COLO668 (cell line): ENCODE measurements around the gene SUSD2.
A peak's percentile ranks its signal among the peaks of the same experiment; 100 is the strongest.
"Not testable (repeated sequence)": the region's sequence is repeated elsewhere in the genome, so short reads cannot be mapped to it uniquely, and the experiment has no call there.

Source experiments
- DNase-seq: peaks from one replicate; lab custom pipeline; 2025; ENCODE audit not compliant: unreplicated experiment; lab: John Stamatoyannopoulos, UW

Gene SUSD2

DNA sequence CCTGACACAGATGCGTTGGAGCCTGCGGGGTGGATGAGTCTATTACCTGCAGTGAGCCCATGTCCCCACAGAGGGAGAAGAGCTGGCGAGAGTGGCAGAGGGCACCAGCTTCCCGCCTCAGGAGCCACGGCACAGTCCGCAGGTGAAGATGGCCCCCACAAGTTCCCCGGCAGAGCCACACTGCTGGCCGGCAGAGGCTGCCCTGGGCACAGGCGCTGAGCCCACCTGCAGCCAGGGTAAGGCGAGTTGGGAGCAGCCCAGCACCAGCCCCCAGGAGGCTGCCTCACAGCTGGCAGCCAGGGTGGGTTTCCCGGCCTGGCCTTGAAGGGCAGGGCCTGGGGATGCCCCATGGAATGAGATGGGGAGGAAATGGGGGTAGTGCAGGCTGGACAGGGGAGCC lies 5.2 kb upstream of the SUSD2 start:
- no peak for DNase-seq

DNA sequence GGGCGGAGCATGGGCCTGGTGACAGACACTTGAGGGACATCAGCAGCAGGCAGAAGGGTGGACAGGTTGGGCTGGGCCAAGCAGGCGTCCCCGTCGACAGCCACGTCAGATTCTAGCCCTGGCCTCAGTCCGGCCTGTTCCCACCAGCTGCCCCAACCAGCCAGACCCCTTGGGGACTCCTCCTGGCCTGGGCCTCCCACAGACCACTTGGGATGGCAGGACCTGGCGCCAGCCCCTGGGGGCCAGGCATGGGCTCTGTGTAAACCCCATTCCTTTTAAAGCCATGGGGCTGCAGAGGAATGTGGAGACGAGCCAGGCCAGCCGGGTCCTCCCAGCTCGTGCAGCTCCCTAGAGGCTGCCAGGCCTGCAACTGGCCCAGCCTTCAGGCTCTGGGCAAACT lies 4.7 kb upstream of the SUSD2 start:
- no peak for DNase-seq

DNA sequence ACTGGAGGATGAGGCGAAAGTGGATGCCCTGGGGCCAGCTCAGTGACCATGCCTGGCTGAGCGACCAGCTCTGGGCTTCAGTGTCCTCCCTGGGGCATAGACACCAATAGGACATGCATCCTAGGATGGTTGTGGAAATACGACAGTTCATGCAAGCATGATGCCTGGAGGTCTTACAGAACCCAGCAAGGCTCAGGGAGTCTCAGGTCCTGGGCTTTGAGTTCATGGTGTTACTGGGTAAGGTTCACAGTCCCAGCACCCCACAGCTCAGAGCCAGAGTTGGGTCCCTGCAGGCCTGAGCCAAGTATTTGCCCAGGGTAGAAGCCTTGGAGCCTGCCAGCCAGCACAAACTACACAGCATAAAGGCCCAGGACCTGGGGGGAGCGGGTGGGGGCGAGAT lies 4.2 kb upstream of the SUSD2 start:
- no peak for DNase-seq

DNA sequence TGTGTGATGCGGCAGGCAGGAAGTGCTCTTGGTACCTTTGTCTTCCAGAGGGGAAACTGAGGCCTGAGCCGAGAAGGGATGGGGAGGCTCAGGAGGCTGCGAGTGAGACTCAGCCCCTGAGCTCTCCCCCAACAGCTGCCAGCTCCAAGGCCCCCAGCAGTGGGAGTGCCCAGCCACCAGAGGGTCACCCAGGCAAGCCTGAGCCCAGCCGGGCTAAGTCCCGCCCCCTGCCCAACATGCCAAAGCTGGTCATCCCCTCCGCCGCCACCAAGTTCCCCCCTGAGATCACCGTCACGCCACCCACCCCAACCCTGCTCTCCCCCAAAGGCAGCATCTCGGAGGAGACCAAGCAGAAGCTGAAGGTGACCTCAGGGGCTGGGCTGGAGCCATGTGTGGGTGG lies 3.8 kb upstream of the SUSD2 start:
- DNase-seq = no peak

DNA sequence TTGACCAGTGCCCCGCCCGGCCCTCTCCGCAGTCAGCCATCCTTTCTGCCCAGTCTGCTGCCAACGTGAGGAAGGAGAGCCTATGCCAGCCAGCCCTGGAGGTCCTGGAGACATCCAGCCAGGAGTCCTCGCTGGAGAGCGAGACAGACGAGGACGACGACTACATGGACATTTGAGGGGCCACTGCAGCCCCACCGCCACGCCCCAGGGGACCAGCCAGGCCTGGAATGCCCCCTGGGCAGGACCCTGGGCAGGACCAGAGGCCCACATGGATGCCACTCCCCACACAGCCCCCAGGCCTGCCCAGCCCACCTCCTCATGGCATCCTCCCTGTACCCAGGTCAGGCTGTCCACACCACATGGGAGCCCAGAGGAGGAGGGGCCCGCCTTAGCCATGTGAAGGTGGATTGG lies 3.3 kb upstream of the SUSD2 start:
- no peak for DNase-seq

DNA sequence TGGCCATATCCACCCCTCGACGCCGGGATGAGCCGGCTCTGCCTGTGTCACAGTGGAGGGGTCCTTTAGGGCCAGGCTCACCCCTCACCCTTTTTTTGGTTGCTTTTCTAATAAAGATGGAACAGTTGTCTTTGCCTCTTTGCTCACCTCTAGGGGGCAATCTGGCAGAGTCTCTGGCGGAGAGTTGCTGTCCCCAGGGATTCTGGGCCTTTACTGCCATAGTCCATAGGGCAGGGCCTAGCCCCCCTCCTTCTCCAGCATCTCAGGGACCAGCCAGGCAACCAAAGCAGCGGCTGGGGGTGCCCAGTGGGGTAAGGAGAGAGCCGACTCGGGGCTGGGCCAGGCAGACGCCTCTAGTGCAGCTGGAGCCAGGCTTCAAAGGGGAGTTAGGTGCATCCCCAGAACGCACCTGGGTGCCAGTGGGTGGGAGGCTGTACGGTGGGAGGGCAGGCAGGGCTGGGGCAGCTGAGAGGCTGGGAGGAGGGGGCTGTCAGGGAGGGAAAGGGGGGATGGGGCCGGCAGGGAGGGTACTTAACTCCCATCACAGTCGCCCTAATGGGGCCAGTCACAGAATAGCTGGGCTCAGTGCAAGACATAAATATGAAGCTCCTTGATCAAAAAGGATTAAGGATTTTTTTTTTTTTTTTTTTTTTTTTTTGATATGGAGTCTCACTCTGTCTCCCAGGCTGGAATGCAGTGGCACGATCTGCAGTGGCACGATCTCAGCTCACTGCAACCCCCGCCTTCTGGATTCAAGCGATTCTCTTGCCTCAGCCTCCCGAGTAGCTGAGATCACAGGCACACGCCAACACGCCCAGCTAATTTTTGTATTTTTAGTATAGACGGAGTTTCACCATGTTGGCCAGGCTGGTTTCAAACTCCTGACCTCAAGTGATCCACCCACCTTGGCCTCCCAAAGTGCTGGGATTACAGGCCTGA lies 2.5 kb upstream of the SUSD2 start:
- DNase-seq = no peak

DNA sequence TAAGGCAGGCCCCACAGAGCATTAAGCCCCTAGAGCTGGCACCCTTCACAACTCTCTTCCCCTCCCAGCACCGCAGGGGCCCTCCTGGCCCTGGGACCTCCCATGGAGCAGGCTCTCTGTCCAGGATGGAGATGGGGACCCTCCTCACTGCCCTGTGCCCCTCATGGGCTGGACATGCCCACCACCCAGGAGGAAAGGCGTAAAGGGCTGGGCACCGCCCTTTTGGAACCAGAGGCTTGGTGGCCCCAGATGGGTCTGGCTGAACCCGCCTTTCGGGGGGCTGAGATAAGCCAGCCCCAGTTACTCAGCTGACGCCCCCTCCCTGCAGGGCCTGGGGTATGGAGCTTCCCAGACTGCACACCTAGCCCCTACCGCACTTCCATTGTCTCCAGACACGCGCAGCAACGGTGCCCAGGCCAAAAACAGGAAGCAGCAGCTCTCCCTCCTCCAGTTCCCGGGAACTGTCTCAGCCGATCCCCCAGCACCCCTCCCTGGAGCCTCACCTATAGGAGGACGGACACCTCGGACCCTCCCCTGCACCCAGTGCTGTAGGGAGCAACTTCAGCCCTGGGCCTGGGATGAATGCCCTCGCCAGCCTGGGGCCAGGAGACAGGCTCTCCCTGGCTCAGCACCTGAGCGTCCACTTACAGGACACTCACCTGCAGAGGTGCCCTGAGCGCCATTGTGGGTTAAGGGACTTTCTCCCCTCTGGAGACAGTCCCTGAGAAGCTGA lies 1.6 kb upstream of the SUSD2 start:
- no peak for DNase-seq

DNA sequence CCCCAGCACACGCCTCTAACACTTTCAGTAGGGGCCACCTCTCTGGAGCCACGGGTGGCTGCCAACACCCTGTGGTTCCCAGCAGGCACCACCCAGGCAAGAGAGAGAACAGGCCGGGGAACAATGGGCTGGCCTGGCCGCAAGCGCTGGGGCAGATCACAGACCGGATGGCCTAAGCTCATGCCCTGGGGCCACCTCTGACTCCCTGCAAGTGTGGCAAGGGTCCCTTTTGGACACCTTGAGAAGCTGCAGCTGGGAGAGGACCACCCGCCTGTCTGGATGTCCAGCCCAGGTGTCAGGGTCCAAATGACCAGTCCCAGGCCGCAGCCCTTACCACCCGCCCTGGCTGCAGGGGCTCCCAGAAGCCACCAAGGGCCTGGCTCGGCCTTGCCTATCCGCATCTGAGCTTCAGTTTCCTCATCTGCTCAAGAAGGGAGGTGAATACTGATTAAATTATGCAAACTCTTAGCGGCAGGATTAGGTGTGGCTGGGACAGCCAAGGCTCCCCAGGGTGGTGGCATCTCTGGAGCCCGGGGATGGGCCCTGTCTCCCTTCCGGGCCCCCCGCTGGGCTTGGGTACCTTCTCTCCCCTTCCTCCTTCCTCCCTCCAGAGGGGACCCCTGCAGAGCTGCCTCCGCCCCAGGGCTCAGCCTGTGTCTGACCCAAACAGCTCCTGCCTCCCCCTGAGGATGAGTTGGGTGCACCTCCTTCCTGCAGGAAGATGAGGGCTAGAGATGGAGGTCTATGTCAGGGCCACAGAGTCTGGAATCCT lies 785 bp upstream of the SUSD2 start:
- no peak for DNase-seq

DNA sequence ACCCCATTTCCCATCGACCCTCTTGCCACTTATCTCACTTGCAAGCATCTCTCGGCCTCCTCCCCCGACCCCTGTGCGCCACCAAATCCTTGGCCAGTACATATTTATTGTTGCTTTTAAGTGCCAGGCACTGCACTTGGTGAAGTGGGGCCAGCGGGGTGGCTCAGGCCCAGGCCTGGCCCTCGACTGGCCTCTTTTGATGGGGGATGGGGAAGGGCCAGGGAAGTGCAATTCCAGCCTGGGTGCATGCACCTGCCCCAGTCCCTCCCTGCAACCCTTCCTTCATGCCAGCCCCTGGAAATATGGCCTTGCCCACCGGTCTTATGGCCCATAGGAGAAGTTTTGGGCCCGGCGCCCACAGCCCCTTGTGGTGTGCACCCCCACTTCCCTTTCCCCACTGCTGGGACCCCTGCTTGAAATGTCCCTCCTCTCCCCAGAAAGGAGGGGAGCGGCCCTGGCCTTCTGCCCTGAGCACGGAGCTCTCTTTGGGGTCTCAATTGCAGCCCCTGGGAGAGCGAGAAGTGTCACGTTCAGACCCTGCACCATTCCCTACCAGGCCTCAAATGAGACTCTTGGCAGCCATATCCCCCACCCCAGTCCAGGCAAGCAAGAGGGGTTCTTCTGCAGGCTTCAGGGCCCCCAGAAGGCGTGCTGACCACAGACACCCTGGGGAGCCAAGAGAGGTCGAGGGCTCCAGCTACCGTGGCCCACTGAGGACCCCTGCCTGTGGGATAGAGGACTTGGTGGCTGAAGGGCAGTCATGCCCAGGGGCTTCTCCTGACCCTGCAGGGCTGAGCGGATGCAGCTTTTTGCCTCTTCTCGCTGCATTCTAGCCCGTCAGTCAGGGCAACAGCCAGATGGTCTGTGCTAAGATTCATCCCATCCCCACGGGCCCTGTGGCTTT lies 961 bp downstream of the SUSD2 start:
- no peak for DNase-seq

DNA sequence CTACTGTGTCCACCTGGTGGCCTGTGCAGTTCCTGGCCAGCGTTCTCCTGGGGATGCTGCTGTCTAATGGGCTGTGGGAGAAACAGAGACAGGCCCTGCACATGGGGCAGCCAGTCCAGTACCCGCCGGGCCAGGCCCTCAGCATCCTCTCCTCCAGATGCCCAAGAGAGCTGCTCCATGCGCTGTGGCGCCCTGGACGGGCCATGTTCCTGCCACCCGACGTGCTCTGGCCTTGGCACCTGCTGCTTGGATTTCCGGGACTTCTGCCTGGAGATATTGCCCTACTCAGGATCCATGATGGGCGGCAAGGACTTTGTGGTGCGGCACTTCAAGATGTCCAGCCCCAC lies 1.6 kb downstream of the SUSD2 start:
- not testable (repeated sequence) for DNase-seq

DNA sequence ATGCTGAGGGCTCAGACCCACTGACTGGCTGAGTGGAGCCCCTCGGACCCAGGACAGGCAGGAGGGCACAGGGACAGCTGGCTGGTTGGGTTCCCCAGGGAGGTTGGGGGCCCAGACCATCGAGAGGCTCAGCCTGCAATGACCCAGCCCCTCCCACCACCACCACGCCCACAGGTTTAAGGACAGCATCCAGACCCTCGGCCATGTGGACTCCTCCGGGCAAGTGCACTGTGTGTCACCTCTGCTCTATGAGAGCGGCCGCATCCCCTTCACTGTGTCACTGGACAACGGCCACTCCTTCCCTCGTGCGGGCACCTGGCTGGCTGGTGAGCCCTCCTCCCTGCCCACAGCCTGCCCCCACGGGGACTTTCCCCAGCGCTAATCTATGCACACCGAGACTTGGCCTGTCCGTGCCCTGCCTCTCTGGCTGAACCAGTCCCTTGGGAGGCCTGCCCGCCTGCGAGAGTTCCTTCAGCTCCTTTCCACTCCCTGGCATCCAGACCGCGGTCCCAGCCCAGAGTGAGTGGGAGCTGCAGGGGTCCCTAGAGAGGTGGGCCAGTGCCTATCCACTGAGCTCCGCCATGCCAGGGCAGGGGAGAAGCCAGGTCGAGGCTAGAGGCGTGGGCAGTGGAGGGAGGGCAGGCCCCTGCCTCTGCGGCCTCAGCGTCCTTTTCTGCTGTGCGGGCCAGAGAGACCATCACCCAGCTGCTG lies 2.2 kb downstream of the SUSD2 start:
- DNase-seq = peak; percentile 13

DNA sequence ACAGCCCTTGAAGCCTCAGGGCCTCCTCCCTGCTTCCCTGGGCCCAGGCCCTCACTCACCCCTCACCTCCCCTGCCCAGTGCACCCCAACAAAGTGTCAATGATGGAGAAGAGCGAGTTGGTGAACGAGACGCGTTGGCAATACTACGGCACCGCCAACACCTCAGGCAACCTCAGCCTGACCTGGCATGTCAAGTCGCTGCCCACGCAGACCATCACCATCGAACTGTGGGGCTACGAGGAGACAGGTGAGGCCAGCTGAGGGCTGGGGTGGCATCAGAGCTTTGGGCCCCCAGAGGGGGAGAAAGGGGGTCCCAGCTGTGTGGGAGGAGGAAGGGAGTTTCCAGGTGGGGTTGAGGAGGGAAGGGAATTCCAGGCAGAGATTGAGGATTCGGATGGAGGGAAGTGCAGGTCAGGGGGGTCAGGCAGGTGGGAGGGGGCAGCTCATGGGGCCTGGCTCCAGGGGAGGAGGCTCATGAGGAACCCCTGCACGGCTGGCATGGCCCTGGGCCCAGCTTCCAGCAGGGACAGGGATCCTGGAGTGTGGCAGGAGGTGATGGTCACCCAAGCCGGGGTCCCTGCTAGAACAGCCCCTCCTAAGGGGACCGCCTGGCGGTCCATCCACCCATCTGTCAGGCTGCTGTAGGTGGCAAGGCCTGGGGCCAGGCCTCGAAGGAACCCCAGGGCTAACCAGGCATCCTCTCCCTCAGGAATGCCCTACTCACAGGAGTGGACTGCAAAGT lies 2.9 kb downstream of the SUSD2 start:
- no peak for DNase-seq

DNA sequence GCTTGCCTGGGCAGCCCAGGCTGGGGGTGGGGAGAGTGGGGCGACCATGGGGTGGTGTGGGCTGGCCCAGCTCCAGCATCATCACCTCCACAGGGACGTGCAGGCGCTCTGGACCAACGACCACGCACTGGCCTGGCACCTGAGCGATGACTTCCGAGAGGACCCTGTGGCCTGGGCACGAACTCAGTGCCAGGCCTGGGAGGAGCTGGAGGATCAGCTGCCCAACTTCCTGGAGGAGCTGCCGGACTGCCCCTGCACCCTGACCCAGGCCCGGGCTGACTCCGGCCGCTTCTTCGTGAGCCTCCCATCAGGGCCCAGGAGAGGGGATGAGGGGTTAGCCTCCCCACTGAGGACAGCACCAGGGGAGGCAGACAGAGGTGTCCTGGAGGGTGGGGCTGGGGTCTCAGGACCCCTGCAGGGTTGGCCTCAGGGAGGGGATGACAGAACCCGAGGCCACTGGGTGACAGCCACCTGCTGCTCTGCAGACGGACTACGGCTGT lies 3.8 kb downstream of the SUSD2 start:
- DNase-seq = no peak

DNA sequence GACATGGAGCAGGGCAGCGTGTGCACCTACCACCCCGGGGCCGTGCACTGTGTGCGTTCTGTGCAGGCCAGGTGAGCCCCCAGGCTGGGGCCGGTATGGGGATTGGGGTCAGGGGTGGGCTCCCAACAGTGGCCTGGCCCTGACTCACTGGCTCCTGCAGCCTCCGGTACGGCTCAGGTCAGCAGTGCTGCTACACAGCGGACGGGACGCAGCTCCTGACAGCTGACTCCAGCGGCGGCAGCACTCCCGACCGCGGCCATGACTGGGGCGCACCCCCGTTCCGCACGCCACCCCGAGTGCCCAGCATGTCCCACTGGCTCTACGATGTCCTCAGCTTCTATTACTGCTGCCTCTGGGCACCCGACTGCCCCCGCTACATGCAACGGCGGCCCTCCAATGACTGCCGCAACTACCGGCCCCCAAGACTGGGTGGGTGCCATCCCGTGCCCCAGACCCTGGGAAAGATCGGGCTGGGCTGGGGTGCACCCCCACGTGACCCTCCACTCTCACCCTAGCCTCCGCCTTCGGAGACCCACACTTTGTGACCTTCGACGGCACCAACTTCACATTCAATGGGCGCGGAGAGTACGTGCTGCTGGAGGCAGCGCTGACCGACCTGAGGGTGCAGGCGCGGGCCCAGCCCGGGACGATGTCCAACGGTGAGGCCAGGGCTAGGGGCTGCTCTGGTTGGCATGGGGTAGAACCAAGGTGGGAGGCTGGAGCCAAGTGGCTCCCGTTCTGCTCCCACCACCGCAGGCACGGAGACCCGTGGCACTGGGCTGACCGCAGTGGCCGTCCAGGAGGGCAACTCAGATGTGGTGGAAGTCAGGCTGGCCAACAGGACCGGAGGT lies 4.4 kb downstream of the SUSD2 start:
- no peak for DNase-seq

DNA sequence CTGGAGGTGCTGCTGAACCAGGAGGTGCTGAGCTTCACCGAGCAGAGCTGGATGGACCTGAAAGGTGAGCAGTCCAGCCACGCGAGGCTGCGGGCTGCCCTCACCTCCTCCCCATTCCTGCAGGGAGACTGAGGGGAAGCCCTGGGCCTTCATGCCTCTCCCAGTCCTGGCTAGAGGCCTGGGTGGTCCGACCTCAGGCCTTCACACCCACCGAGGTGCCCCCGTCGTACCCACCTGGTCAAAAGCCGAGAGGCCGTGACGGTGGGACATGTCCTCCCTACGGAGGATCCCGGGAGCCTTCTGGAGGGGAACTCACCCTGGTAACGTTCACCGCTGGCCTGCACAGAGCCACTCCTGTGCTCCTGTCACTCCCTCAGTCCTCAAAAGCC lies 5.1 kb downstream of the SUSD2 start:
- DNase-seq = no peak

DNA sequence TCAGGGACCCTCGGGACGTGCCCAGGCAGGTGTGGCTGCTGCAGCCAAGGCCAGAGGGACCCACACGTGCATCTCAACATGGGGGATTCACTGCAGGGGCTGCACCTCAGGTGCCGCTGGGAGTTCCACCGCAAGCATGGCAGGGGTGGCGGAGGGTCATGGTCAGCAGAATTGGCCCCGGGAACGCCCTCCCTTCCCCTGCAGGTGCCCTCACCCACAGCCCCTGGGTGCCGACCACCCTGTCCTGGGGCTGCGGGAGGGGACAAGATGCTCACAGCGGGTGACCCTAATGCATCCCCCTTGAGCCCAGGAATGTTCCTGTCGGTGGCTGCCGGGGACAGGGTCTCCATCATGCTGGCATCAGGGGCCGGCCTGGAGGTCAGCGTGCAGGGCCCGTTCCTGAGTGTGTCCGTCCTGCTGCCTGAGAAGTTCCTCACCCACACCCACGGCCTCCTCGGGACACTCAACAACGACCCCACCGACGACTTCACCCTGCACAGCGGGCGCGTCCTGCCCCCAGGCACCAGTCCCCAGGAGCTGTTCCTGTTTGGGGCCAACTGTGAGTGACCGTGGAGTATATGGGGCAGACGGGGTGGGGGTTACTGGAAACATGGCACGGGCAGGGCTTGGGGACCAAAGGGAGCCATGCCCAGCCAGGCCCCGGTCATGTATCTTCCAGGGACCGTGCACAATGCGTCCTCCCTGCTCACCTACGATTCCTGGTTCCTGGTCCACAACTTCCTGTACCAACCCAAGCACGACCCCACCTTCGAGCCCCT lies 5.8 kb downstream of the SUSD2 start:
- DNase-seq = no peak
